Psoas muscle (tissue), 8 donors: Measurements from ENCODE around the gene MTHFD1L. TPM values are rescaled to one million over a fixed set of nuclear protein-coding genes. Genes with fewer than 3 reads are reported as not detected.

Experiments
- ATAC-seq, 4 donors: fragments of 200-7000 bp; cut with Tn5 transposase; one replicate each; pipeline ENCODE4 v1.9.1; 2020; ENCODE audit warnings: moderate library complexity in 3 of 4, mild to moderate bottlenecking in 2 of 4
- DNase-seq, 2 donors: peaks; one replicate each; pipeline ENCODE4 v3.0.0-alpha.2; 2020
- H3K27ac ChIP-seq: fragments of 200-600 bp; one replicate; pipeline ENCODE4 v1.8.0; 2022
- H3K27me3 ChIP-seq, 3 donors: fragments of 200-600 bp in 1 of 3; one replicate each; pipeline versions ENCODE4 v1.6.1 to v1.8.0; 2013 to 2022; ENCODE audit warnings: low read length in 2 of 3, mild to moderate bottlenecking in 2 of 3, moderate library complexity in 1 of 3; ENCODE audit not compliant: insufficient read depth in 3 of 3
- H3K36me3 ChIP-seq, 2 donors: fragments of 200-600 bp in 1 of 2; one replicate each; pipeline versions ENCODE4 v1.6.1 to v1.8.0; 2013 to 2022; ENCODE audit warnings: low read depth in 1 of 2, mild to moderate bottlenecking in 1 of 2, moderate library complexity in 1 of 2; ENCODE audit not compliant: insufficient read depth in 1 of 2
- H3K4me1 ChIP-seq: fragments of 200-600 bp; one replicate; pipeline ENCODE4 v1.8.0; 2022
- H3K4me3 ChIP-seq: fragments of 200-600 bp; one replicate; pipeline ENCODE4 v1.8.0; 2022; ENCODE audit warnings: mild to moderate bottlenecking
- H3K9me3 ChIP-seq: fragments of 200-600 bp; one replicate; pipeline ENCODE4 v1.8.0; 2022
- CTCF ChIP-seq: fragments of 200-600 bp; IDR thresholded peaks from one replicate; pipeline ENCODE4 v1.8.0; 2022; ENCODE audit warnings: antibody characterized with exemption
- WGBS, 3 donors: extraction: QIAGEN DNeasy Blood & Tissue Kit; methylation state at CpG; one replicate each; pipeline versions ENCODE4 v1.1.6 to v1.1.7; 2013; 5-methylcytosine and 5-hydroxymethylcytosine counted together
- intact Hi-C, 2 donors: fragments of 100-400 bp; cut with DNase I; formaldehyde crosslinking; loops; one replicate each; pipeline versions ENCODE4 v1.11.0 to v1.14.2; 2022
- polyA plus RNA-seq, 3 donors: library from polyadenylated mRNA; stranded (reverse); fragments of 200-250 nt; gene quantifications; one replicate each; pipeline ENCODE4 v1.2.3, GENCODE V29; 2013
- total RNA-seq, 4 donors: library from RNA; stranded (reverse); fragmentation: NEBNext Ultra II Directional in 2 of 4; extraction: Animal tissue kit (Norgen Biotek cat#: 25700) in 2 of 4; gene quantifications; one replicate each; pipeline versions ENCODE4 v1.2.1 to v1.2.4, GENCODE V29; 2021 to 2023
- donor health status: healthy with polysubstance abuse.
- donor health status: DM: no; HTN: no; CAD: no; lungs with moderate emphysema.
- donor health status: Bipolar disorder and iron deficiency.
- donor health status: healthy.
- donor health status: DM: yes; HTN: yes; CAD: no.
- donor health status: DM: no; HTN: no; CAD: no.
- donor health status: DM: no; HTN: no; CAD: no.
- donor health status: DM: yes; HTN: yes; CAD: no.

MTHFD1L gene
- total and polyA plus RNA-seq, 7 donors: 0.21 to 4.1 (median 1.1) TPM

GRCh38 chr6:150987371-150987828 is 121.9 kb downstream of the MTHFD1L start:
- Histone ChIP-seq H3K27ac (no peak overlapping the region), H3K4me1 (no peaks in the 10 kb centered on the region), H3K9me3 (no peaks in the 10 kb centered on the region), H3K4me3 (no peak overlapping the region), H3K27me3 (no peaks in the 10 kb centered on the region), H3K36me3 (no peaks in the 10 kb centered on the region)
- ATAC-seq (no peak), DNase-seq (no peak)
- WGBS, 3 donors: 85 to 87% (median 85%) methylated on average over 7 of the region's 7 CpGs
- intact Hi-C loops: no loop called here
- TF ChIP-seq CTCF: no peak

GRCh38 chr6:150987855-150988464 is 122.5 kb downstream of the MTHFD1L start:
- 61 to 67% (median 63%) methylated on average over 5 of the region's 5 CpGs for WGBS, 3 donors
- no peak overlapping the region for H3K4me3 ChIP-seq
- no peaks in the 10 kb centered on the region for H3K27me3 ChIP-seq
- no peak for ATAC-seq
- H3K27ac ChIP-seq: no peak overlapping the region
- no peak for TF ChIP-seq CTCF
- no peaks in the 10 kb centered on the region for H3K36me3 ChIP-seq
- no peaks in the 10 kb centered on the region for H3K9me3 ChIP-seq
- intact Hi-C loops: no loop called here
- DNase-seq: no peak
- H3K4me1 ChIP-seq: no peaks in the 10 kb centered on the region

- Histone ChIP-seq H3K4me1 (no peaks in the 10 kb centered on the region), H3K4me3 (no peak overlapping the region), H3K36me3 (no peaks in the 10 kb centered on the region), H3K27ac (no peak overlapping the region), H3K9me3 (no peaks in the 10 kb centered on the region), H3K27me3 (no peaks in the 10 kb centered on the region)
- no peak for TF ChIP-seq CTCF
- 37 to 49% (median 48%) methylated on average over 3 of the region's 3 CpGs for WGBS, 3 donors
- intact Hi-C loops: no loop called here
- DNase-seq: no peak
- ATAC-seq: no peak
Measured at GRCh38 chr6:150991487-150991886, 126.0 kb downstream of the MTHFD1L start.

GRCh38 chr6:150992262-150992661 is 126.8 kb downstream of the MTHFD1L start:
- intact Hi-C loops: no loop called here
- no peak for DNase-seq
- no peak for TF ChIP-seq CTCF
- H3K27me3 ChIP-seq: no peaks in the 10 kb centered on the region
- H3K4me1 ChIP-seq: no peaks in the 10 kb centered on the region
- H3K9me3 ChIP-seq: no peaks in the 10 kb centered on the region
- no peaks in the 10 kb centered on the region for H3K36me3 ChIP-seq
- no peak overlapping the region for H3K4me3 ChIP-seq
- WGBS, 3 donors: 95 to 98% (median 96%) methylated on average over 2 of the region's 2 CpGs
- ATAC-seq: no peak
- H3K27ac ChIP-seq: no peak overlapping the region

- no peak for TF ChIP-seq CTCF
- no peak overlapping the region for H3K4me3 ChIP-seq
- H3K27me3 ChIP-seq: no peaks in the 10 kb centered on the region
- H3K9me3 ChIP-seq: no peaks in the 10 kb centered on the region
- ATAC-seq (no peak), DNase-seq (no peak)
- no peaks in the 10 kb centered on the region for H3K36me3 ChIP-seq
- intact Hi-C loops: no loop called here
- 81 to 93% (median 87%) methylated on average over 5 of the region's 5 CpGs for WGBS, 3 donors
- H3K27ac ChIP-seq: no peak overlapping the region
- no peaks in the 10 kb centered on the region for H3K4me1 ChIP-seq
Measured at GRCh38 chr6:150992703-150993102, 127.2 kb downstream of the MTHFD1L start.
